H1 (cell line): ENCODE measurements around the gene EPHA5. TPM values are rescaled to one million over a fixed set of nuclear protein-coding genes. Genes with fewer than 3 reads are reported as not detected.

Experiments
- CTCF ChIA-PET: fragments of 300-600 bp; sonication (Branson Sonifier 250); formaldehyde crosslinking; loops from one replicate; lab custom pipeline; 2021; ENCODE audit not compliant: partially characterized antibody; lab: Charles Lee
- POLR2A ChIA-PET: fragments of 300-600 bp; sonication (Branson Sonifier 250); formaldehyde crosslinking; loops from one replicate; lab custom pipeline; 2021; ENCODE audit warnings: inconsistent platforms; ENCODE audit not compliant: partially characterized antibody; lab: Charles Lee
- DNase-seq, 2 experiments: peaks; one replicate each; pipeline versions ENCODE4 v3.0.0 to v3.0.0-alpha.2; 2010 to 2022; ENCODE audit warnings: low spot score in 2 of 2, low read depth in 1 of 2, mixed read lengths in 1 of 2
- FAIRE-seq: peaks from 2 replicates; lab custom pipeline; 2011; peaks lifted over from hg19 to GRCh38; lab: Jason Lieb, UNC
- H2AFZ ChIP-seq: 2 replicates; pipeline ENCODE4 v1.8.1; 2012; ENCODE audit warnings: low read length, inconsistent platforms
- H2AK5ac ChIP-seq: 2 replicates; pipeline ENCODE4 v1.6.1; 2013; ENCODE audit warnings: low read depth, low read length
- H2BK120ac ChIP-seq: replicated peaks from 2 replicates; pipeline ENCODE3; 2013; ENCODE audit warnings: low read depth, low read length, inconsistent platforms
- H2BK12ac ChIP-seq: 2 replicates; pipeline ENCODE4 v1.6.1; 2013; ENCODE audit warnings: low read depth, low read length
- H2BK15ac ChIP-seq: 2 replicates; pipeline ENCODE4 v1.6.1; 2013; ENCODE audit warnings: low read length
- H2BK20ac ChIP-seq: 2 replicates; pipeline ENCODE4 v1.6.1; 2013; ENCODE audit warnings: low read length
- H2BK5ac ChIP-seq: 2 replicates; pipeline ENCODE4 v1.6.1; 2013; ENCODE audit warnings: low read depth, low read length
- H3K14ac ChIP-seq: 2 replicates; pipeline ENCODE4 v1.6.1; 2013; ENCODE audit warnings: inconsistent platforms; ENCODE audit not compliant: insufficient read length
- H3K18ac ChIP-seq: 2 replicates; pipeline ENCODE4 v1.6.1; 2013; ENCODE audit warnings: low read length; ENCODE audit errors: extremely low read depth
- H3K23ac ChIP-seq: 2 replicates; pipeline ENCODE4 v1.6.1; 2013; ENCODE audit warnings: inconsistent platforms; ENCODE audit not compliant: insufficient read length
- H3K23me2 ChIP-seq: 2 replicates; pipeline ENCODE4 v1.6.1; 2013; ENCODE audit warnings: low read depth, low read length
- H3K27ac ChIP-seq: 2 replicates; pipeline ENCODE4 v1.6.1; 2011; ENCODE audit warnings: low read depth, low read length, inconsistent platforms
- H3K27me3 ChIP-seq, 4 experiments: replicated peaks in 1 of 4; 1 replicate in 1 of 4; 2 replicates in 3 of 4; pipeline versions ENCODE4 v1.6.1 to v1.8.1; 2011 to 2013; ENCODE audit warnings: low read length in 3 of 4, mild to moderate bottlenecking in 3 of 4, inconsistent platforms in 2 of 4, mixed read lengths in 2 of 4, moderate library complexity in 1 of 4; ENCODE audit not compliant: control insufficient read depth in 3 of 4, insufficient read depth in 3 of 4; ENCODE audit errors: extremely low read depth in 1 of 4
- H3K36me3 ChIP-seq, 4 experiments: 2 replicates each; pipeline versions ENCODE4 v1.6.1 to v1.8.1; 2011 to 2013; ENCODE audit warnings: mild to moderate bottlenecking in 4 of 4, low read length in 3 of 4, moderate library complexity in 2 of 4, control low read depth in 1 of 4, inconsistent platforms in 1 of 4; ENCODE audit not compliant: insufficient read depth in 4 of 4, control insufficient read depth in 2 of 4
- H3K4ac ChIP-seq: replicated peaks from 2 replicates; pipeline ENCODE3; 2013; ENCODE audit warnings: low read length, low read depth, mixed read lengths, inconsistent platforms; ENCODE audit not compliant: insufficient read length
- H3K4me1 ChIP-seq, 4 experiments: replicated peaks in 1 of 4; 1 replicate in 1 of 4; 2 replicates in 3 of 4; pipeline versions ENCODE4 v1.6.1 to v1.8.1; 2011 to 2013; ENCODE audit warnings: low read length in 3 of 4, inconsistent platforms in 2 of 4, mixed read lengths in 1 of 4; ENCODE audit not compliant: insufficient read depth in 4 of 4, control insufficient read depth in 3 of 4
- H3K4me2 ChIP-seq, 2 experiments: 2 replicates each; pipeline versions ENCODE4 v1.6.1 to v1.8.1; 2011 to 2013; ENCODE audit warnings: low read depth in 2 of 2, low read length in 2 of 2, control low read depth in 1 of 2, inconsistent platforms in 1 of 2, mild to moderate bottlenecking in 1 of 2; ENCODE audit not compliant: insufficient read depth in 1 of 2
- H3K4me3 ChIP-seq, 4 experiments: fragments of 200-600, 300-600 bp in 1 of 4; sonication (generic), shearing (Covaris generic), sonication (Bioruptor Twin) in 1 of 4; 2 replicates each; pipeline versions ENCODE4 v1.5.1 to v1.8.1; 2011 to 2016; ENCODE audit warnings: low read length in 4 of 4, low read depth in 3 of 4, control low read depth in 2 of 4, inconsistent platforms in 2 of 4, mild to moderate bottlenecking in 2 of 4, mixed read lengths in 1 of 4, moderate library complexity in 1 of 4; ENCODE audit not compliant: insufficient read depth in 2 of 4; ENCODE audit errors: extremely low read depth in 1 of 4
- H3K56ac ChIP-seq: replicated peaks from 2 replicates; pipeline ENCODE3; 2013; ENCODE audit warnings: low read depth, mild to moderate bottlenecking, mixed read lengths, low read length, inconsistent platforms; ENCODE audit not compliant: insufficient read length
- H3K79me1 ChIP-seq: 2 replicates; pipeline ENCODE4 v1.6.1; 2013; ENCODE audit warnings: low read depth, low read length, control low read depth
- H3K79me2 ChIP-seq, 2 experiments: 2 replicates each; pipeline versions ENCODE4 v1.6.1 to v1.8.1; 2012 to 2013; ENCODE audit warnings: low read length in 2 of 2, mild to moderate bottlenecking in 2 of 2, inconsistent platforms in 1 of 2; ENCODE audit not compliant: insufficient read depth in 2 of 2, control insufficient read depth in 1 of 2
- H3K9ac ChIP-seq, 4 experiments: replicated peaks in 1 of 4; 1 replicate in 1 of 4; 2 replicates in 3 of 4; pipeline versions ENCODE4 v1.6.1 to v1.8.1; 2011 to 2013; ENCODE audit warnings: low read depth in 3 of 4, low read length in 3 of 4, control low read depth in 2 of 4, mild to moderate bottlenecking in 2 of 4, moderate library complexity in 2 of 4, inconsistent platforms in 1 of 4; ENCODE audit errors: extremely low read depth in 1 of 4
- H3K9me3 ChIP-seq, 2 experiments: 2 replicates each; pipeline versions ENCODE4 v1.6.1 to v1.8.1; 2012 to 2013; ENCODE audit warnings: mild to moderate bottlenecking in 2 of 2, moderate library complexity in 2 of 2, control low read depth in 1 of 2, inconsistent platforms in 1 of 2, low read depth in 1 of 2, low read length in 1 of 2, mixed read lengths in 1 of 2; ENCODE audit not compliant: insufficient read depth in 2 of 2
- H4K20me1 ChIP-seq, 2 experiments: replicated peaks in 1 of 2; 2 replicates each; pipeline versions ENCODE3 to v1.8.1; 2011 to 2013; ENCODE audit warnings: inconsistent platforms in 2 of 2, low read length in 2 of 2, mild to moderate bottlenecking in 1 of 2; ENCODE audit not compliant: insufficient read depth in 2 of 2, control insufficient read depth in 1 of 2
- H4K5ac ChIP-seq: 2 replicates; pipeline ENCODE4 v1.6.1; 2013; ENCODE audit warnings: low read length, low read depth, mixed read lengths, inconsistent platforms; ENCODE audit not compliant: insufficient read length
- H4K8ac ChIP-seq: 2 replicates; pipeline ENCODE4 v1.8.0; 2013; ENCODE audit warnings: mild to moderate bottlenecking, moderate library complexity, low read length, inconsistent platforms; ENCODE audit not compliant: insufficient read depth; ENCODE audit errors: extremely low read depth
- H4K91ac ChIP-seq: replicated peaks from 2 replicates; pipeline ENCODE3; 2013; ENCODE audit warnings: low read length, mixed read lengths, inconsistent platforms; ENCODE audit not compliant: insufficient read length
- CEBPB ChIP-seq: IDR thresholded peaks from 2 replicates; pipeline ENCODE4 v1.6.1; 2012; ENCODE audit warnings: low read depth, low read length
- HDAC2 ChIP-seq, 2 experiments: fragments of 300-600 bp in 1 of 2; sonication (generic) in 1 of 2; IDR thresholded peaks; 2 replicates each; pipeline ENCODE4 v1.6.1; 2011 to 2012; ENCODE audit warnings: low read depth in 2 of 2, low read length in 2 of 2, mild to moderate bottlenecking in 2 of 2, moderate library complexity in 2 of 2, borderline replicate concordance in 1 of 2, inconsistent platforms in 1 of 2
- WGBS, 2 experiments: shearing (Covaris generic) in 1 of 2; methylation state at CpG; one replicate each; pipeline versions ENCODE4 v1.1.6 to v1.1.7; 2013 to 2015; ENCODE audit warnings: low lambda C conversion rate in 2 of 2, mixed read lengths in 2 of 2, inconsistent platforms in 1 of 2, low coverage in 1 of 2, missing lambda C conversion rate in 1 of 2; ENCODE audit not compliant: insufficient replicate concordance in 2 of 2, insufficient coverage in 1 of 2, insufficient read length in 1 of 2; ENCODE audit errors: extremely low coverage in 1 of 2, missing lambda C conversion rate in 1 of 2; 5-methylcytosine and 5-hydroxymethylcytosine counted together
- polyA plus RNA-seq, 7 experiments: library from polyadenylated mRNA; depleted of rRNA in 3 of 7; stranded (reverse) in 5 of 7; unstranded in 2 of 7; fragments of >200 nt in 5 of 7; fragments of 200-250 nt in 2 of 7; gene quantifications; 1 replicate in 5 of 7; 2 replicates in 1 of 7; 4 replicates in 1 of 7; pipeline versions ENCODE4 v1.2.1 to v1.2.3, GENCODE V29; 2011 to 2013; ENCODE audit warnings: missing spikeins in 2 of 7, mixed read lengths in 2 of 7
- total RNA-seq: library from RNA; stranded (reverse); fragmentation: NEBNext Ultra II Directional; extraction: Animal tissue kit (Norgen Biotek cat#: 25700); gene quantifications from 2 replicates; pipeline ENCODE4 v1.2.1, GENCODE V29; 2021

Gene EPHA5
- total and polyA plus RNA-seq, 2 of the 8 experiments (the other 6 are each of a cell fraction or from before 2014, with no cell fraction given) = 0.03 to 0.11 TPM

GRCh38 chr4:65589331-65589730, 81.0 kb downstream of the EPHA5 start:
- WGBS, 2 experiments = 68% methylated on average over 1 of the region's 1 CpG; no CpG with 5 or more reads in 1 of the 2 experiments
- no peak overlapping the region for H2BK15ac ChIP-seq
- no peak overlapping the region for H2AK5ac ChIP-seq
- no peaks in the 10 kb centered on the region for H3K9me3 ChIP-seq
- no peak overlapping the region for H2BK5ac ChIP-seq
- no peak overlapping the region for H3K27ac ChIP-seq
- H3K23ac ChIP-seq = no peak overlapping the region
- ChIA-PET CTCF (no interaction called here), POLR2A (interaction anchor here (1.3 kb wide), 1 partner anchor 30 kb away, joined by 4 read pairs; no protein-coding TSS in a partner anchor)
- H3K27me3 ChIP-seq = no peaks in the 10 kb centered on the region
- H3K79me2 ChIP-seq = no peaks in the 10 kb centered on the region
- no peak overlapping the region for H3K4me3 ChIP-seq
- H2BK20ac ChIP-seq = no peak overlapping the region
- no peak overlapping the region for H2BK12ac ChIP-seq
- H3K23me2 ChIP-seq = no peaks in the 10 kb centered on the region
- no peaks in the 10 kb centered on the region for H3K79me1 ChIP-seq
- no peak for TF ChIP-seq HDAC2 (IDR thresholded peaks at IDR 0.05; ENCODE audit: borderline replicate concordance in 1 of 2, low read depth in 2 of 2, low read length in 2 of 2)
- no peak for TF ChIP-seq CEBPB
- no peak overlapping the region for H3K56ac ChIP-seq
- H4K8ac ChIP-seq = no peak overlapping the region
- no peak overlapping the region for H3K4ac ChIP-seq
- no peak overlapping the region for H3K4me2 ChIP-seq
- no peak overlapping the region for H3K9ac ChIP-seq
- FAIRE-seq (no peak), DNase-seq (no peak)
- H3K14ac ChIP-seq = no peak overlapping the region
- H4K91ac ChIP-seq = no peak overlapping the region
- H3K36me3 ChIP-seq = no peaks in the 10 kb centered on the region
- no peak overlapping the region for H3K18ac ChIP-seq
- H2BK120ac ChIP-seq = no peak overlapping the region
- H2AFZ ChIP-seq = no peak overlapping the region
- no peak overlapping the region for H4K5ac ChIP-seq
- H3K4me1 ChIP-seq = peaks cover 0 to 7% (median 3%) of the 10 kb centered on the region in 4 experiments; a peak in 5 of 7 replicates
- no peaks in the 10 kb centered on the region for H4K20me1 ChIP-seq
